NCI-H2227 (cell line): ENCODE results near the gene ACP6.
A peak's percentile ranks its signal among the peaks of the same experiment; 100 is the strongest.
"Not testable (repeated sequence)": the region's sequence is repeated elsewhere in the genome, so short reads cannot be mapped to it uniquely, and the experiment has no call there.

Experiments
- DNase-seq: peaks from one replicate; lab custom pipeline; 2025; ENCODE audit not compliant: unreplicated experiment; lab: John Stamatoyannopoulos, UW

Gene ACP6

GRCh38 chr1:147624011-147624410 is 46.3 kb downstream of the ACP6 start:
- DNase-seq = no peak

DNA sequence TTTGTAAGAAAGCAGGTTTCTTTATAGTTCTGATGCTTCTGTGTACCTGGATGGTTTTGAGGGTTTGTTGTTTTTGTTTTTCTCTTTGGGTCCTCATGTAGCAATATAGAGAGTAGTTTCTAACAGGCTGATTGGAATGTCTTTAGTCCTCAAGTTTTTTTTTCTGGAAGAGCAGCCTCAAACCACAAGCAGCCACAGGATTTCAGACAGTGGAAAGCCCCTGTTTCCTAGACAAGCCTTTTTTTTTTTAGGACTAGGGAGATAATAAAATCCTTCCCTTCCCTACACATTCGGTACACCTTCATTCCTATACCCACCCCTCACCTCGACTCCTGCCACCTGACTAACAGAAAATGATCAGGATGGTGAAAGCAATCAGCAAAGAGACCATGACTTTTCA is 47.6 kb downstream of the ACP6 start:
- DNase-seq = no peak

DNA sequence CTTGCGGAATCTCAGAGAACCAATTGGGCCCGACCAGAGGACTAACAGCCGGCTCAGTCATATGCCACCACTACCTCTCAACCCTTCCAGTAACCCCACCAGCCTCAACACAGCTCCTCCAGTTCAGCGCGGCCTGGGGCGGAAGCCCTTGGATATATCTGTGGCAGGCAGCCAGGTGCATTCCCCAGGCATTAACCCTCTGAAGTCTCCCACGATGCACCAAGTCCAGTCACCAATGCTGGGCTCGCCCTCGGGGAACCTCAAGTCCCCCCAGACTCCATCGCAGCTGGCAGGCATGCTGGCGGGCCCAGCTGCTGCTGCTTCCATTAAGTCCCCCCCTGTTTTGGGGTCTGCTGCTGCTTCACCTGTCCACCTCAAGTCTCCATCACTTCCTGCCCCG is 49.8 kb downstream of the ACP6 start:
- DNase-seq = no peak

DNA sequence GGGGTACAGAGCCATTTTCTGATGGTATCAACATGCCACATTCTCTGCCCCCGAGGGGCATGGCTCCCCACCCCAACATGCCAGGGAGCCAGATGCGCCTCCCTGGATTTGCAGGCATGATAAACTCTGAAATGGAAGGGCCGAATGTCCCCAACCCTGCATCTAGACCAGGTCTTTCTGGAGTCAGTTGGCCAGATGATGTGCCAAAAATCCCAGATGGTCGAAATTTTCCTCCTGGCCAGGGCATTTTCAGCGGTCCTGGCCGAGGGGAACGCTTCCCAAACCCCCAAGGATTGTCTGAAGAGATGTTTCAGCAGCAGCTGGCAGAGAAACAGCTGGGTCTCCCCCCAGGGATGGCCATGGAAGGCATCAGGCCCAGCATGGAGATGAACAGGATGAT is 50.6 kb downstream of the ACP6 start:
- no peak for DNase-seq

GRCh38 chr1:147618771-147619170 is 51.6 kb downstream of the ACP6 start:
- no peak for DNase-seq

DNA sequence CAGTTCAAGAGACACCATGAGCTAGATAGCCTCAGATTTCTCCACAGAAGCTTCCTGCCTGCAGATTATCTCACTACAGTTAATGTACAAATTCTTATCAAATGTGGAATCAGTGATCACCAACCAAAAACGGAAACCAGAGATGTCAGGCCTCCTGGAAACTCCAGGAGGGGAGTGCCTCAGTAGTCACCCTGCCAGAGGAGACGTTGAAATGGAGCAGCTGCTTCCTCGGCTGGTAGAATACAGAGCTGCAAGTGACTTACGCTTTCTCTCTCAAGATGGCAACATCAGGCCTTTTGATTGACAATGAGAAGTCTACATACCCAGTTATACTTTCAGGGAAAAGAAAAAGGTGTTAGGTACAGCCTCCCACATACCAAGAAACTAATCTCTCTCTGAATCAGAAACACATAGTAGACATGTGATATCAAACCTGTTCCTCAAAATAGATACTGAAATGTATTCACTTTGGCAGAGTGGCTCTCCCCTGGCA is 52.2 kb downstream of the ACP6 start:
- DNase-seq = no peak

DNA sequence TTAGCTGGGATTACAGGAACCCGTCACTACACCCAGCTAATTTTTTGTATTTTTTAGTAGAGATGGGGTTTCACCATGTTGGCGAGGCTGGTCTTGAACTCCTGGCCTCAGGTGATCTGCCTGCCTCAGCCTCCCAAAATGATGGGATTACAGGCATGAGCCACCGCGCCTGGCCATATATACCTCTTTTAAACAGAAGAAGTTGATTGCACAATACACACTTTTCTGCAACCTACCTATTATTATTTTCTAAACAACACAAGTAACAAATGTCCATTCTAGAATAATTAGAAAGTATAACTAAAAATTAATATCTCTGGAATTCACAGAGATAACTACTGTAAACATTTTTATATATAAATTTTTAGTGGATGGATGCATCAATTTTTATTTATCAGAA is 55.4 kb downstream of the ACP6 start:
- DNase-seq = not testable (repeated sequence)

DNA sequence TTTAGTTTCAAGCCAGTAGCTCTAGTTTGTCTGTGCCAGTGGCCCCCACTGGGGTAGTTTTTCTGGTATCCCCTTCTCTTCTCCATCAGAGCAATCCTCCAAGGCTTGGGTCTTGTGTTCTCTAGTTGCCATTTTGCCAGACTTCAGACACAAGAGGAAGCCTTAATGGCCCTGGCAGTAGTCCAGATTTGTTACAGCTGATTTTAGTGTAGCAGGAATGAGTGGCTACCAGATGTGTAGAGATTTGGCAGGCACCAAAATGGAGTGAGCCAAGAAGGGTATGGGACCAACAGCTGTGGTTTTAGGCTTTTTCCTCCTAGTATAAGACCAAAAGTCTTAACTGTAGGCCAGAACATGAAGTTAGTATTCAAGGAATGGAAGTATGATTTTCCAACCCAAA is 56.8 kb downstream of the ACP6 start:
- no peak for DNase-seq

GRCh38 chr1:147612366-147612765 is 58.0 kb downstream of the ACP6 start:
- no peak for DNase-seq

DNA sequence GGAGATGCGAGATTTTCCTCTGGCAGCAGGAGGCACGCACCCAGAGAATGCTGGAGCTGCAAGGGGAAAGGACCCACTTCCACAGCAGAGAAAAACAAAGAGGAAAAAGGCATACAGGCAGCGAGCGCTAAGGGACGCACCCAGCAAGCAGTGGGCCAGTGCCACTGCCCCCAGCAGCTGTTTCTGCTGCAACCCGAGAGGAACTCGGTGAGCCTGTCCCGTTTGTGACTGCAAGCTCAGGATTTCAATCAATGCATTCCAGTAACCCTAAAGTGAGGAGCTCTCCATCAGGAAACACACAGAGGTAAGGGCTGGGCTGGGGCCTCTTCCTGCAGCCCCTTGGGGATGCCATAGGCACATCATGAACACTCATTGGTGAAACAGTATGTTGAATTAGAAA is 58.7 kb downstream of the ACP6 start:
- DNase-seq = no peak

- no peak for DNase-seq
These were observed 59.3 kb downstream of the ACP6 start for GRCh38 chr1:147611021-147611426.

DNA sequence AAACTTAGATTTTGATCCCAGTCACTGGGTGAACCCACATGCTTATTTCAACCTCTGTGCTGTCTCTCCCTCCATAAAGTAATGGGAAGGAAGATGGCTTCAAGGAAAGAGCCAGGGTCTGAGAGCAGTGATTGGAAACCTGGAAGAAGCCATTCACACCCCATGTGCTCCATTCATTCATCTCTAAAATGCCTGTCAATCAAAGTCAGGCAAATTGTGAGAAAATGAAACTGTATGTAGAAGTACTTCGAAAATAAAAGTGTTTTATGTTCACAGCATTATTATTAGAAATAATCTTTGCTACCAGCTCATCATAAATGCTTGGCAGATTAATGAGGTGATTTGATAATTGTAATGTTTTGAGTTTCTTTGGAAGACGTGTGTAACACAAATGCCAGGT is 61.0 kb downstream of the ACP6 start:
- no peak for DNase-seq

GRCh38 chr1:147608596-147608995 is 61.7 kb downstream of the ACP6 start:
- DNase-seq = no peak

DNA sequence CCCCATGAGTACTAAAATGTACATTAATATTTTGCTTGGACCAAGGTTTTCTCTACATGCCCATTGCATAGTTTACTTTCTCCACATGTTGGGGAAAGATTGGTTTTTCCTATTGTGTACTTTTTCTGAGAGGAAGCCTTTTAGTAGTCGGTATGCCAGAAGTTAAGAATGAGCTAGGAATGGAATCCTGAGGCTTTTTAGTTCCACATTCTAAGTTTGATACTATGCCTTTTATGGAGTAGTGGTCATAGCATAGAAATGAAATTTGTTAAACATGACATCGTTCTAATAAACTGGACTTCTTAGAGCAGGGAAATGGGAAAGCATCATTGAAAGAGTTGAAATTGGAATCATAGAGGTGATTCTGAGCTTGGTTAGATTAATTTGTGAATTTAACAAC is 64.7 kb downstream of the ACP6 start:
- no peak for DNase-seq

- DNase-seq = no peak
These were observed 66.3 kb downstream of the ACP6 start for GRCh38 chr1:147603986-147604385.

DNA sequence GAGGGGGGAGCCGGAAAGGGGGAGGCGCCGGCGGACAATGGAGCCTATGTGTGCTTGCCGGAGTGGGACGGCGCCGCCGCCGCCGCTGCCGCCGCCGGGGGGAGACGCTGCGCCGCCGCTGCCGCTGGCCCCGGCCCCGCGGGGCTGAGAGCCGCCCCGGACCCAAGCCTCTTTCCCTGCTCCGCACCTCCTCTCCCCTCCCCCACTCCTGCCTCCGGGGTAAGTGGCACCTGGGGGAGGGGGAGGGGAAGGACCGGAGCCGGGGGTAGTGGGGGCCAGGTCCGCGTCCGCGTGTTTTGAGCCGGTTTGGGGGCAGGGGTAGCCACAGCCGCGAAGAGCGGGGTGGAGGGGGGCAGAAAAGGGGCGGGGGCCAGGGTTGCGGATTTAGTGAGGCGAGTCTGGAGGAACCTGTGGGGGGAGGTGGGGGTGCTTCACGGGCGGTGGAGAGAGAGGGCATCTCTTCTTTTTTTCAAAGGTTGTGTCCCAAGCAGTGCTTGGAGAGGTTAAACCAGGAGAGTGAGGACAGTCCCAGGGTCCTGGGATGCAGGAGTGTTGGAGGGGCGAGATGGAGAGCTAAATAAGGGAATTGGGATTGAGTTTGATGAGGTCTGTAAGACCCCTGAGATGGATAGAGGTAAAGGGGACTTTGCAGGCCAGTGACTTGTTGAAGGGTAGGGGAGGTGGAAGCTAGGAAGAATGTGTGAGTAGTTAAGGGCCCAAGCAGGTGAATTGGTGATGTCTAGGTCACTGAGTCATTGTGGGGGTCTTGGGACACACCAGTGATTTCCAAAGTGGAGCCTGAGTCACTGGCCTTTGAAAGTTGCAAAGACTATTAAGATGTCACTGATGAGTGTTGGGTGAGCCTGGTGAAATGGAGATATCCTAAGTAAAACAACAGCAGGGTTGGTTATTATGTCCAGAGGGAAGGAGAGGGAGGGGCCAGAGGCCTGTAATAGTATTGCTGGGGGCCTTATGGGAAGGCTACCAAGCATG is 69.9 kb downstream of the ACP6 start:
- peak; percentile 56 for DNase-seq

DNA sequence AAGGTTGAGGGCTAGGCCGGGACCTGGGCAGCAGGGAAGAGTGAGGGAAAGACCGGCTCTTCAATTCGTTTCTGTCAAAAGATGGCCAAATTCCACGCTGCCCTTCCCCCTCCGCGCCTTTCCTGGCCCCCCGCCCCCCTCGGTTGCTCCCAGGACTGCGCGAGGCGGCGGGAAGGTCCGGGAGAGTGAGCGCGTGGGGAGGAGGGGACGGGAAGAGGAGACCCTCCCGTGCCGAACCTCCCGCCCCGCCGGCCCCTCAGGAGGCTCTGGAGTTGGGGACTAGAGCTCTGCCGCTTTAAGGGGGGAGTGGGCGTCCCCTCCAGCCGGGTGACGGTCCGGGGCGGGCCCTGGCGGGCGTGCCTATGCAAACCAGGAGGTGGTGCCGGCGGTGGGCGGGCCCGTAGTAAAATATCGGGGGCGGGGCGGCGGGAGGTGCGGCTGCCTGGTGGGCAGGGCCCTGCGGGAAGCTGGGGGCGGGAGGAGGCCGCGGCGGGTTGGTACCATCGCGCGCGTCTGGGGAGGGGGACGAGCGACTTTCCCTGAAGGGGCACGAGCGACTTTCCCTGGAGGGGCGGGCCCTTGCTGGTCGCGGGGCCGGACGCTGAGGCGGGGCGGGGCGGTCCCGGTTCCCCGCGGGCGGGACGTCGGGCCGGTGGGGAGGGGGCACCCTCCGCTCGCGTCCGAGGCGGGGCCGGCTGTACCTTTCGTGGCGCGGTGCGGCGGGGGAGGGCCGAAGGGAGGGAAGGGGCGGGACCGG is 70.8 kb downstream of the ACP6 start:
- peak; percentile 100 for DNase-seq

- DNase-seq = peak; percentile 71
These were observed 71.5 kb downstream of the ACP6 start for GRCh38 chr1:147598621-147599361.

DNA sequence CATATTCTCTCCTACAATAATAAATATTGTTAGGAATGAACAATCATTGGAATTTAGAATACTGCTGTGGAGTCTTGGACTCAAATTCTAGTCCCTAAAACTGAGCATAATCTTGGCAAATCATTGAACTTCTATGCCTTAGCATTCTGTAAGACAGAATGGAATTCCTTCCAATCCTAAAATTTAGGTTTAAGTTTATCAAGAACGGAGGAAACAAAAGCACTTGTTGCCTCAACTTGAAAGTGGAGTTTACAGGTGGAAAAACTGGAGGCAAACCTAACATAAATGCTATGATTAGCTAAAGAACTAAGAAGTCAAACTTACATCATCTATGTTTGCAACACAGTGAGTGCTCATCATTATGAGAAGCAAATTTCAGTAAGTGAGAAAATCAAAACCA is 73.3 kb downstream of the ACP6 start:
- no peak for DNase-seq
